OCI-LY1 (cell line): ENCODE results near the gene ZDHHC12.

Experiments used
- H2AFZ ChIP-seq: fragments of 200-600 bp; sonication (generic), shearing (Covaris generic); 2 replicates; pipeline ENCODE4 v1.6.0; 2014; ENCODE audit warnings: antibody characterized with exemption, mild to moderate bottlenecking, low read length
- H3F3A ChIP-seq: fragments of 200-600 bp; sonication (generic), shearing (Covaris generic); 2 replicates; pipeline ENCODE4 v1.6.0; 2014; ENCODE audit warnings: mild to moderate bottlenecking, antibody characterized with exemption, low read length, moderate library complexity; ENCODE audit not compliant: insufficient read depth
- H3K27ac ChIP-seq: fragments of 200-600 bp; sonication (generic); 2 replicates; pipeline ENCODE4 v1.5.1; 2014; ENCODE audit warnings: low read length, mixed run types, mild to moderate bottlenecking, low read depth; ENCODE audit not compliant: poor library complexity, severe bottlenecking
- H3K27me3 ChIP-seq: fragments of 200-600 bp; sonication (generic); 2 replicates; pipeline ENCODE4 v1.6.0; 2014; ENCODE audit warnings: antibody characterized with exemption, mild to moderate bottlenecking, low read length, moderate library complexity; ENCODE audit not compliant: insufficient read depth
- H3K36me3 ChIP-seq: fragments of 200-600 bp; sonication (generic); 2 replicates; pipeline ENCODE4 v1.6.1; 2014; ENCODE audit warnings: mild to moderate bottlenecking, antibody characterized with exemption, low read length, moderate library complexity, mixed read lengths; ENCODE audit not compliant: insufficient read depth
- H3K4me1 ChIP-seq: fragments of 200-600 bp; sonication (generic); 2 replicates; pipeline ENCODE4 v1.5.1; 2014; ENCODE audit warnings: mild to moderate bottlenecking, low read length, moderate library complexity; ENCODE audit not compliant: insufficient read depth, severe bottlenecking
- H3K4me2 ChIP-seq: fragments of 200-600 bp; sonication (generic), shearing (Covaris generic); 2 replicates; pipeline ENCODE4 v1.6.1; 2014; ENCODE audit warnings: low read length
- H3K4me3 ChIP-seq: fragments of 200-600 bp; sonication (generic); 2 replicates; pipeline ENCODE4 v1.5.1; 2014; ENCODE audit warnings: low read length, low read depth, mild to moderate bottlenecking, mixed read lengths; ENCODE audit not compliant: poor library complexity, severe bottlenecking
- H3K79me2 ChIP-seq: fragments of 200-600 bp; shearing (Covaris generic); 2 replicates; pipeline ENCODE4 v1.6.1; 2016; ENCODE audit warnings: mixed run types, low read length, mixed read lengths; ENCODE audit not compliant: insufficient read depth
- H3K9ac ChIP-seq: fragments of 200-600 bp; sonication (generic), shearing (Covaris generic); 2 replicates; pipeline ENCODE4 v1.6.1; 2014; ENCODE audit warnings: mild to moderate bottlenecking, low read length, mixed read lengths
- H3K9me2 ChIP-seq: fragments of 200-600 bp; sonication (generic), shearing (Covaris generic); 2 replicates; pipeline ENCODE4 v1.6.1; 2014; ENCODE audit warnings: low read depth, mild to moderate bottlenecking, low read length, mixed read lengths
- H3K9me3 ChIP-seq: fragments of 200-600 bp; shearing (Covaris generic); 2 replicates; pipeline ENCODE4 v1.6.1; 2014; ENCODE audit warnings: low read length, mixed read lengths
- H4K20me1 ChIP-seq: fragments of 200-600 bp; sonication (generic), shearing (Covaris generic); 2 replicates; pipeline ENCODE4 v1.6.0; 2016; ENCODE audit warnings: mild to moderate bottlenecking, low read length; ENCODE audit not compliant: insufficient read depth
- EZH2 ChIP-seq: fragments of 200-600 bp; sonication (generic), shearing (Covaris generic); IDR thresholded peaks from 2 replicates; pipeline ENCODE4 v1.8.0; 2017; ENCODE audit warnings: borderline replicate concordance, mixed run types, mild to moderate bottlenecking, antibody characterized with exemption, low read length, moderate library complexity, mixed read lengths
- TF ChIP-seq, protein P1 (sequence below): fragments of 200-600 bp; sonication (generic), shearing (Covaris generic); IDR thresholded peaks from 2 replicates; pipeline ENCODE4 v1.5.1; 2017; ENCODE audit warnings: mild to moderate bottlenecking, antibody characterized with exemption, low read length, moderate library complexity, mixed read lengths

Gene ZDHHC12

DNA sequence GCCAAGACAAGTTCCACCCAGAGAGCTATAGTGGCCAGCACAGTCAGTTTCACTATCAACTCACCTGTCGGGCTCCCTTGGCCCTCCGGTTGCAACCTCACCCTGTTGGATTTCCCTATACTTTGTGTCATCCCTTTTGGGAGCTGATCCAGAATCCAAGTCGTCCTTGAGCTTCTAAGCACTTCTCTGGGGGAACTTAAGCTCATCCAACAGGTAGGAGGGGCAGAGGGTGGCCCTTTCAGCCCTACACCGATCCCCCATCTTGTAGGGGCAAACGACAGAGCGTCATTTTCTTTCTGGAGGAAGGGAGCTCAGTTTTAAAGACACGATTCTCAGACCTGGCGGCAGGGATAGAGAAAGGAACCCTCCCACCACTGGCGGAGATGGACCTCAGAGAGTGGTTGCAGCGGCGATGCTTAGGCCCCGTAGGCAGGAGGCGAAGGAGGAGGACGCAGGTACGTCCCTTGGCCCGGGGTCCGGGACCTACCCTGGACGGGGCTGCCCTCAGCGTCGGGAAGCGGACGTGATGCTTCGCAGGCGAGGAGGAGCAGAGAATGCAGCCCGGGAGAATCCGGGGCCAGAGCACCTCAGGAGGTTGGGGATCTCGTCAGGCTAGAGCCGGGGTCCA is 47.3 kb upstream of the ZDHHC12 start:
- Histone ChIP-seq H3K9me2 (no peaks in the 10 kb centered on the region), H3K27ac (peak overlapping the region; percentile 52), H2AFZ (no peak overlapping the region), H3F3A (no peaks in the 10 kb centered on the region), H3K4me3 (peak overlapping the region; percentile 90), H4K20me1 (no peaks in the 10 kb centered on the region), H3K36me3 (no peaks in the 10 kb centered on the region), H3K4me1 (peaks cover 21% of the 10 kb centered on the region), H3K4me2 (peak overlapping the region; percentile 99), H3K9ac (peak overlapping the region; percentile 87), H3K79me2 (no peaks in the 10 kb centered on the region), H3K27me3 (no peaks in the 10 kb centered on the region), H3K9me3 (peaks cover 3% of the 10 kb centered on the region; the same call in 1 of the 2 replicates)
- TF ChIP-seq EZH2 = no peak
- TF ChIP-seq, protein P1, sequence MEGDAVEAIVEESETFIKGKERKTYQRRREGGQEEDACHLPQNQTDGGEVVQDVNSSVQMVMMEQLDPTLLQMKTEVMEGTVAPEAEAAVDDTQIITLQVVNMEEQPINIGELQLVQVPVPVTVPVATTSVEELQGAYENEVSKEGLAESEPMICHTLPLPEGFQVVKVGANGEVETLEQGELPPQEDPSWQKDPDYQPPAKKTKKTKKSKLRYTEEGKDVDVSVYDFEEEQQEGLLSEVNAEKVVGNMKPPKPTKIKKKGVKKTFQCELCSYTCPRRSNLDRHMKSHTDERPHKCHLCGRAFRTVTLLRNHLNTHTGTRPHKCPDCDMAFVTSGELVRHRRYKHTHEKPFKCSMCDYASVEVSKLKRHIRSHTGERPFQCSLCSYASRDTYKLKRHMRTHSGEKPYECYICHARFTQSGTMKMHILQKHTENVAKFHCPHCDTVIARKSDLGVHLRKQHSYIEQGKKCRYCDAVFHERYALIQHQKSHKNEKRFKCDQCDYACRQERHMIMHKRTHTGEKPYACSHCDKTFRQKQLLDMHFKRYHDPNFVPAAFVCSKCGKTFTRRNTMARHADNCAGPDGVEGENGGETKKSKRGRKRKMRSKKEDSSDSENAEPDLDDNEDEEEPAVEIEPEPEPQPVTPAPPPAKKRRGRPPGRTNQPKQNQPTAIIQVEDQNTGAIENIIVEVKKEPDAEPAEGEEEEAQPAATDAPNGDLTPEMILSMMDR = no peak

- no peak overlapping the region for H2AFZ ChIP-seq
- H3K9me2 ChIP-seq = no peaks in the 10 kb centered on the region
- H3K4me2 ChIP-seq = peak overlapping the region; percentile 99
- H3K9me3 ChIP-seq = no peaks in the 10 kb centered on the region
- H3K4me1 ChIP-seq = peaks cover 21% of the 10 kb centered on the region
- H3K27ac ChIP-seq = no peak overlapping the region
- H3K4me3 ChIP-seq = peak overlapping the region; percentile 90
- H3K9ac ChIP-seq = peak overlapping the region; percentile 87
- no peak for TF ChIP-seq EZH2
- TF ChIP-seq, protein P1 = no peak
- no peaks in the 10 kb centered on the region for H3K79me2 ChIP-seq
- H3K27me3 ChIP-seq = no peaks in the 10 kb centered on the region
- no peaks in the 10 kb centered on the region for H3K36me3 ChIP-seq
- no peaks in the 10 kb centered on the region for H4K20me1 ChIP-seq
- no peaks in the 10 kb centered on the region for H3F3A ChIP-seq
Observed at GRCh38 chr9:128770286-128771030, 46.5 kb upstream of the ZDHHC12 start.

- no peaks in the 10 kb centered on the region for H3K36me3 ChIP-seq
- no peak overlapping the region for H2AFZ ChIP-seq
- no peak overlapping the region for H3K27ac ChIP-seq
- H3K9me3 ChIP-seq = no peaks in the 10 kb centered on the region
- peaks cover 21% of the 10 kb centered on the region for H3K4me1 ChIP-seq
- H3F3A ChIP-seq = no peaks in the 10 kb centered on the region
- TF ChIP-seq EZH2 = no peak
- TF ChIP-seq, protein P1 = no peak
- H3K9ac ChIP-seq = no peak overlapping the region
- no peaks in the 10 kb centered on the region for H3K9me2 ChIP-seq
- H3K27me3 ChIP-seq = no peaks in the 10 kb centered on the region
- H3K4me3 ChIP-seq = no peak overlapping the region
- no peaks in the 10 kb centered on the region for H4K20me1 ChIP-seq
- H3K79me2 ChIP-seq = no peaks in the 10 kb centered on the region
- H3K4me2 ChIP-seq = no peak overlapping the region
Observed at GRCh38 chr9:128768606-128769005, 44.7 kb upstream of the ZDHHC12 start.
